Naive thymus-derived CD4-positive, alpha-beta T cell (primary cell): Measurements from ENCODE around the gene NKAIN2. TPM values are rescaled to one million over a fixed set of nuclear protein-coding genes. Genes with fewer than 3 reads are reported as not detected.
"Not testable (repeated sequence)": the region's sequence is repeated elsewhere in the genome, so short reads cannot be mapped to it uniquely, and the experiment has no call there.

ENCODE experiments used
- ATAC-seq: fragments of 150-1000 bp; cut with Tn5 transposase; 2 replicates; pipeline ENCODE4 v1.10.0; 2021; ENCODE audit warnings: mild to moderate bottlenecking, moderate library complexity
- CTCF ChIA-PET: fragments of 350-600 bp; sonication (Branson Sonifier 250); formaldehyde crosslinking; loops from one replicate; lab custom pipeline; 2021; ENCODE audit warnings: antibody characterized with exemption; lab: Charles Lee
- POLR2A ChIA-PET: fragments of 350-600 bp; sonication (Branson Sonifier 250); formaldehyde crosslinking; loops from one replicate; lab custom pipeline; 2021; ENCODE audit warnings: antibody characterized with exemption, inconsistent platforms; lab: Charles Lee
- DNase-seq, 9 donors: peaks; one replicate each; pipeline versions ENCODE4 v3.0.0 to v3.0.0-alpha.2; 2020 to 2022; ENCODE audit warnings: mixed read lengths in 1 of 9
- H3K27ac ChIP-seq: one replicate; pipeline ENCODE4 v1.7.0; 2013; ENCODE audit warnings: mild to moderate bottlenecking, low read depth, low read length, moderate library complexity
- H3K27me3 ChIP-seq, 2 donors: one replicate each; pipeline ENCODE4 v1.7.0; 2013; ENCODE audit warnings: low read length in 2 of 2, mild to moderate bottlenecking in 2 of 2, moderate library complexity in 2 of 2; ENCODE audit not compliant: control insufficient read depth in 2 of 2, insufficient read depth in 2 of 2
- H3K36me3 ChIP-seq, 3 experiments: 1 replicate in 2 of 3; 2 replicates in 1 of 3; pipeline ENCODE4 v1.7.0; 2013; ENCODE audit warnings: low read length in 3 of 3, mild to moderate bottlenecking in 3 of 3, moderate library complexity in 1 of 3; ENCODE audit not compliant: insufficient read depth in 3 of 3, control insufficient read depth in 2 of 3
- H3K4me1 ChIP-seq, 2 donors: one replicate each; pipeline ENCODE4 v1.7.0; 2013; ENCODE audit warnings: low read length in 2 of 2, mild to moderate bottlenecking in 2 of 2, moderate library complexity in 1 of 2; ENCODE audit not compliant: control insufficient read depth in 2 of 2, insufficient read depth in 2 of 2
- H3K4me3 ChIP-seq: 2 replicates; pipeline ENCODE4 v1.7.0; 2013; ENCODE audit warnings: mild to moderate bottlenecking, low read length
- H3K9me3 ChIP-seq, 3 experiments: 1 replicate in 2 of 3; 2 replicates in 1 of 3; pipeline ENCODE4 v1.7.0; 2013; ENCODE audit warnings: low read length in 3 of 3; ENCODE audit not compliant: control insufficient read depth in 2 of 3
- H3K27ac Mint-ChIP-seq, 9 donors: one replicate each; pipeline ENCODE4 v1.8.0; 2020 to 2022; ENCODE audit warnings: mixed read lengths in 9 of 9, mild to moderate bottlenecking in 8 of 9, moderate library complexity in 5 of 9, inconsistent platforms in 2 of 9
- H3K27me3 Mint-ChIP-seq, 5 donors: one replicate each; pipeline ENCODE4 v1.8.0; 2021 to 2022; ENCODE audit warnings: mixed read lengths in 5 of 5, mild to moderate bottlenecking in 1 of 5
- H3K36me3 Mint-ChIP-seq, 5 donors: one replicate each; pipeline ENCODE4 v1.8.0; 2020 to 2022; ENCODE audit warnings: mixed read lengths in 5 of 5, mild to moderate bottlenecking in 3 of 5, inconsistent platforms in 1 of 5
- H3K4me1 Mint-ChIP-seq, 7 donors: one replicate each; pipeline ENCODE4 v1.8.0; 2020 to 2022; ENCODE audit warnings: mixed read lengths in 7 of 7, mild to moderate bottlenecking in 3 of 7, inconsistent platforms in 1 of 7
- H3K4me3 Mint-ChIP-seq, 10 donors: one replicate each; pipeline ENCODE4 v1.8.0; 2020 to 2022; ENCODE audit warnings: mild to moderate bottlenecking in 10 of 10, mixed read lengths in 10 of 10, moderate library complexity in 6 of 10, inconsistent platforms in 2 of 10
- H3K9me3 Mint-ChIP-seq, 11 donors: one replicate each; pipeline ENCODE4 v1.8.0; 2020 to 2022; ENCODE audit warnings: mixed read lengths in 11 of 11, mild to moderate bottlenecking in 4 of 11, inconsistent platforms in 1 of 11, moderate library complexity in 1 of 11
- intact Hi-C, 2 donors: fragments of 100-400 bp; cut with micrococcal nuclease; formaldehyde crosslinking; loops; one replicate each; pipeline ENCODE4 v1.15.1; 2023
- polyA plus RNA-seq, 2 donors: library from polyadenylated mRNA; unstranded; fragments of 300-500 nt; fragmentation: Illumina TruSeq; gene quantifications; one replicate each; pipeline ENCODE4 v1.2.3, GENCODE V29; 2021
- total RNA-seq, 6 experiments: library from RNA in 5 of 6; stranded (reverse) in 5 of 6; gene quantifications; 1 replicate in 5 of 6; 2 replicates in 1 of 6; pipeline ENCODE4 v1.2.3 and lab custom pipeline; 2021 to 2026

Gene NKAIN2
- total and polyA plus RNA-seq, 7 experiments from 2014 or later = 0.21 to 2.9 TPM; not detected in 5

GRCh38 chr6:124396361-124396760, 592.7 kb downstream of the NKAIN2 start:
- Mint-ChIP-seq H3K4me1 (no peaks in the 10 kb centered on the region), H3K36me3 (no peaks in the 10 kb centered on the region), H3K27me3 (no peaks in the 10 kb centered on the region), H3K9me3 (peaks cover 0 to 11% (median 0%) of the 10 kb centered on the region in 11 donors), H3K4me3 (no peak overlapping the region), H3K27ac (no peak overlapping the region)
- no peak for ATAC-seq
- H3K27ac ChIP-seq = no peak overlapping the region
- ChIA-PET POLR2A (no interaction called here), CTCF (no interaction called here)
- no peak overlapping the region for H3K4me3 ChIP-seq
- no peaks in the 10 kb centered on the region for H3K9me3 ChIP-seq
- no peaks in the 10 kb centered on the region for H3K4me1 ChIP-seq
- no peak for DNase-seq
- no peaks in the 10 kb centered on the region for H3K36me3 ChIP-seq
- no peaks in the 10 kb centered on the region for H3K27me3 ChIP-seq
- intact Hi-C loops = no loop called here

- Mint-ChIP-seq H3K4me3 (no peak overlapping the region), H3K27me3 (no peaks in the 10 kb centered on the region)
- CTCF ChIA-PET = no interaction called here
Measured at GRCh38 chr6:124400261-124400999, 596.8 kb downstream of the NKAIN2 start.

GRCh38 chr6:124410425-124410824, 606.8 kb downstream of the NKAIN2 start:
- DNase-seq, H3K4me1 Mint-ChIP-seq, H3K27ac ChIP-seq, H3K36me3 Mint-ChIP-seq, H3K4me3 ChIP-seq, H3K27me3 ChIP-seq, H3K36me3 ChIP-seq, H3K27ac Mint-ChIP-seq, H3K9me3 Mint-ChIP-seq, POLR2A ChIA-PET, H3K4me3 Mint-ChIP-seq, ATAC-seq, H3K9me3 ChIP-seq, H3K27me3 Mint-ChIP-seq, H3K4me1 ChIP-seq, intact Hi-C loops, CTCF ChIA-PET: not testable (repeated sequence)

More at GRCh38 chr6:124400261-124400999, 596.8 kb downstream of the NKAIN2 start:
- intact Hi-C loops = no loop called here
- Mint-ChIP-seq H3K36me3 (no peaks in the 10 kb centered on the region), H3K27ac (no peak overlapping the region), H3K9me3 (peaks cover 0 to 2% (median 0%) of the 10 kb centered on the region in 11 donors), H3K4me1 (no peaks in the 10 kb centered on the region)
- DNase-seq = no peak
- no peaks in the 10 kb centered on the region for H3K27me3 ChIP-seq
- H3K36me3 ChIP-seq = no peaks in the 10 kb centered on the region
- H3K4me1 ChIP-seq = no peaks in the 10 kb centered on the region
- POLR2A ChIA-PET = no interaction called here
- ATAC-seq = no peak
- no peak overlapping the region for H3K4me3 ChIP-seq
- no peaks in the 10 kb centered on the region for H3K9me3 ChIP-seq
- H3K27ac ChIP-seq = no peak overlapping the region

- H3K4me1 Mint-ChIP-seq, H3K36me3 Mint-ChIP-seq, H3K27me3 Mint-ChIP-seq, H3K9me3 Mint-ChIP-seq, H3K27me3 ChIP-seq, POLR2A ChIA-PET, H3K36me3 ChIP-seq, H3K4me3 ChIP-seq, intact Hi-C loops, ATAC-seq, CTCF ChIA-PET, H3K4me1 ChIP-seq, H3K4me3 Mint-ChIP-seq, DNase-seq, H3K27ac ChIP-seq, H3K9me3 ChIP-seq, H3K27ac Mint-ChIP-seq: not testable (repeated sequence)
Measured at GRCh38 chr6:124412657-124413056, 609.0 kb downstream of the NKAIN2 start.

GRCh38 chr6:124420116-124420840, 616.6 kb downstream of the NKAIN2 start:
- no peaks in the 10 kb centered on the region for H3K4me1 ChIP-seq
- no peaks in the 10 kb centered on the region for H3K9me3 ChIP-seq
- H3K27me3 Mint-ChIP-seq = no peaks in the 10 kb centered on the region
- ATAC-seq = no peak
- H3K36me3 Mint-ChIP-seq = no peaks in the 10 kb centered on the region
- no peak overlapping the region for H3K27ac Mint-ChIP-seq
- H3K36me3 ChIP-seq = no peaks in the 10 kb centered on the region
- H3K4me3 ChIP-seq = no peak overlapping the region
- ChIA-PET POLR2A (no interaction called here), CTCF (no interaction called here)
- no peak overlapping the region for H3K4me3 Mint-ChIP-seq
- H3K27me3 ChIP-seq = no peaks in the 10 kb centered on the region
- peaks cover 0 to 2% (median 0%) of the 10 kb centered on the region in 11 donors for H3K9me3 Mint-ChIP-seq
- H3K4me1 Mint-ChIP-seq = no peaks in the 10 kb centered on the region
- intact Hi-C loops = no loop called here
- no peak for DNase-seq
- no peak overlapping the region for H3K27ac ChIP-seq

GRCh38 chr6:124423621-124424020, 620.0 kb downstream of the NKAIN2 start:
- Mint-ChIP-seq H3K27ac (no peak overlapping the region), H3K36me3 (no peaks in the 10 kb centered on the region), H3K9me3 (peaks cover 0 to 5% (median 0%) of the 10 kb centered on the region in 11 donors), H3K27me3 (no peaks in the 10 kb centered on the region), H3K4me3 (no peak overlapping the region), H3K4me1 (no peaks in the 10 kb centered on the region)
- Histone ChIP-seq H3K27ac (no peak overlapping the region), H3K9me3 (no peaks in the 10 kb centered on the region), H3K4me3 (no peak overlapping the region), H3K4me1 (no peaks in the 10 kb centered on the region), H3K27me3 (no peaks in the 10 kb centered on the region), H3K36me3 (no peaks in the 10 kb centered on the region)
- no peak for DNase-seq
- ChIA-PET CTCF (no interaction called here), POLR2A (no interaction called here)
- intact Hi-C loops = no loop called here
- ATAC-seq = no peak
